ENCODE results near the gene COX7A1. TPM values are rescaled to one million over a fixed set of nuclear protein-coding genes. Genes with fewer than 3 reads are reported as not detected.

COX7A1 gene
- total RNA-seq, 1 experiment from 2014 or later: not detected

GRCh38 chr19:36140304-36141038 is 11.8 kb downstream of the COX7A1 start:
- intact Hi-C loops (cut with micrococcal nuclease): loop anchor here (2.0 kb wide), 1 partner anchor 14 kb away; no protein-coding TSS in a partner anchor
- Histone ChIP-seq H3K27ac (ENCODE audit: low read length) (peak overlapping the region; percentile 99), H3K9ac (ENCODE audit: low read length) (peak overlapping the region; percentile 100), H3K4me1 (ENCODE audit: insufficient read depth, low read length) (peaks cover 34% of the 10 kb centered on the region), H3F3A (ENCODE audit: low read length, unreplicated experiment) (no peaks in the 10 kb centered on the region), H4K20me1 (ENCODE audit: low read length) (peaks cover 7% of the 10 kb centered on the region; the same call in 1 of the 2 replicates), H3K36me3 (ENCODE audit: low read depth, low read length) (peaks cover 12% of the 10 kb centered on the region), H2AFZ (ENCODE audit: low read length) (peak overlapping the region; percentile 21; the same call in 1 of the 2 replicates), H3K9me3 (ENCODE audit: low read length) (no peaks in the 10 kb centered on the region), H3K27me3 (ENCODE audit: low read length) (no peaks in the 10 kb centered on the region), H3K4me3 (ENCODE audit: low read length) (peak overlapping the region; percentile 94), H3K79me2 (ENCODE audit: low read length) (peaks cover 34% of the 10 kb centered on the region), H3K9me2 (replicated peaks; ENCODE audit: low read length) (no peaks in the 10 kb centered on the region), H3K4me2 (ENCODE audit: low read length) (peak overlapping the region; percentile 94)
- peak; percentile 64 for DNase-seq
- no peak for TF ChIP-seq EZH2 (IDR thresholded peaks at IDR 0.05; ENCODE audit: low read length, unreplicated experiment)
- TF ChIP-seq CTCF (conservative IDR thresholded peaks at IDR 0.05; ENCODE audit: low read depth, low read length): no peak
- TF ChIP-seq EZH2phosphoT487 (IDR thresholded peaks at IDR 0.05; ENCODE audit: borderline replicate concordance, low read length): no peak
- ChIA-PET CTCF (no interaction called here), POLR2A (ENCODE audit: unreplicated experiment) (no interaction called here)
- BruUV-seq (replicated peaks): TSS peak; percentile 96
- ATAC-seq: peak; percentile 20

- no peak for TF ChIP-seq EZH2phosphoT487 (IDR thresholded peaks at IDR 0.05; ENCODE audit: borderline replicate concordance, low read length)
- TF ChIP-seq CTCF (conservative IDR thresholded peaks at IDR 0.05; ENCODE audit: low read depth, low read length): no peak; the same call in 1 of the 2 replicates
- TF ChIP-seq EZH2 (IDR thresholded peaks at IDR 0.05; ENCODE audit: low read length, unreplicated experiment): no peak
- intact Hi-C loops (cut with micrococcal nuclease): loop anchor here (2.0 kb wide), 1 partner anchor 13 kb away; no protein-coding TSS in a partner anchor
- H3K9me3 ChIP-seq (ENCODE audit: low read length): no peaks in the 10 kb centered on the region
- peaks cover 34% of the 10 kb centered on the region for H3K79me2 ChIP-seq (ENCODE audit: low read length)
- peaks cover 7% of the 10 kb centered on the region for H3K36me3 ChIP-seq (ENCODE audit: low read depth, low read length)
- CTCF ChIA-PET: no interaction called here
- peak within 1 kb of the TSS; percentile 92 for H2AFZ ChIP-seq (ENCODE audit: low read length)
- no peaks in the 10 kb centered on the region for H3K27me3 ChIP-seq (ENCODE audit: low read length)
- peak within 1 kb of the TSS; percentile 100 for H3K9ac ChIP-seq (ENCODE audit: low read length)
- POLR2A ChIA-PET (ENCODE audit: unreplicated experiment): interaction anchor here (0.6 to 0.8 kb wide), 2 partner anchors 11 to 12 kb away, joined by 3 to 5 read pairs; no protein-coding TSS in a partner anchor
- H3K9me2 ChIP-seq (replicated peaks; ENCODE audit: low read length): no peaks in the 10 kb centered on the region
- peak within 1 kb of the TSS; percentile 94 for H3K4me2 ChIP-seq (ENCODE audit: low read length)
- no peaks in the 10 kb centered on the region for H3F3A ChIP-seq (ENCODE audit: low read length, unreplicated experiment)
- DNase-seq (peak; percentile 94), ATAC-seq (peak; percentile 61)
- H4K20me1 ChIP-seq (ENCODE audit: low read length): peaks cover 7% of the 10 kb centered on the region; the same call in 1 of the 2 replicates
- H3K4me1 ChIP-seq (ENCODE audit: insufficient read depth, low read length): peaks cover 34% of the 10 kb centered on the region
- no TSS peak for BruUV-seq (replicated peaks)
- H3K4me3 ChIP-seq (ENCODE audit: low read length): peak within 1 kb of the TSS; percentile 94
- peak within 1 kb of the TSS; percentile 99 for H3K27ac ChIP-seq (ENCODE audit: low read length)
Observed at GRCh38 chr19:36139473-36140303, 12.6 kb downstream of the COX7A1 start, which contains the start of gene CAPNS1. CAPNS1 (plus strand) TSS chr19:36140066; CDS start chr19:36141012, 946 bp downstream.
